ENCODE data around the gene TBCEL. TPM values are rescaled to one million over a fixed set of nuclear protein-coding genes. Genes with fewer than 3 reads are reported as not detected.

The TBCEL gene
- total and polyA plus RNA-seq, 12 donors = 3.9 to 39.9 (median 28.8) TPM

DNA sequence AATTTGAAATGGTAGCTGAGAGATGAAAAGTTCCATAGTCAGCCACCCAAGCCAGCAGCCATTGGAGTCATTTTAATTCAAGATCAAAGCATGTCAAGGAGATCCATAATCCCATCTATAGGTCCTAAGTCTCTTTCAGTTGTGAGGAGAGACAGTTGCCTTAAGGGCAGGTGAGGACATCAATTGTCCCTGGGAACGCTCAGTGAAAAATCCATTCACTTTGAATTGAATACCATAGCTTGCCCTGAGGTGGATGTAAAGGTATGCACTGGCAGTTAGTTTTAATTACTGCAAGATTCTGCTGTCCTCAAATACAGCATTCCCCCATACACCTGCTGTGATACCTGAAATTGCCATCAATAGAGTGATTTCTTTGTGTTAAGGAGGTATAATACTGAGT, 25.3 kb upstream of the TBCEL start:
- Histone ChIP-seq H3K27ac (no peak overlapping the region), H3K36me3 (no peaks in the 10 kb centered on the region), H3K4me3 (no peak overlapping the region), H3K4me1 (no peaks in the 10 kb centered on the region), H3K9me3 (no peaks in the 10 kb centered on the region), H3K27me3 (peaks cover 0 to 30% (median 7%) of the 10 kb centered on the region in 7 donors)
- TF ChIP-seq, protein P1, sequence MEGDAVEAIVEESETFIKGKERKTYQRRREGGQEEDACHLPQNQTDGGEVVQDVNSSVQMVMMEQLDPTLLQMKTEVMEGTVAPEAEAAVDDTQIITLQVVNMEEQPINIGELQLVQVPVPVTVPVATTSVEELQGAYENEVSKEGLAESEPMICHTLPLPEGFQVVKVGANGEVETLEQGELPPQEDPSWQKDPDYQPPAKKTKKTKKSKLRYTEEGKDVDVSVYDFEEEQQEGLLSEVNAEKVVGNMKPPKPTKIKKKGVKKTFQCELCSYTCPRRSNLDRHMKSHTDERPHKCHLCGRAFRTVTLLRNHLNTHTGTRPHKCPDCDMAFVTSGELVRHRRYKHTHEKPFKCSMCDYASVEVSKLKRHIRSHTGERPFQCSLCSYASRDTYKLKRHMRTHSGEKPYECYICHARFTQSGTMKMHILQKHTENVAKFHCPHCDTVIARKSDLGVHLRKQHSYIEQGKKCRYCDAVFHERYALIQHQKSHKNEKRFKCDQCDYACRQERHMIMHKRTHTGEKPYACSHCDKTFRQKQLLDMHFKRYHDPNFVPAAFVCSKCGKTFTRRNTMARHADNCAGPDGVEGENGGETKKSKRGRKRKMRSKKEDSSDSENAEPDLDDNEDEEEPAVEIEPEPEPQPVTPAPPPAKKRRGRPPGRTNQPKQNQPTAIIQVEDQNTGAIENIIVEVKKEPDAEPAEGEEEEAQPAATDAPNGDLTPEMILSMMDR (IDR thresholded peaks at IDR 0.05) = no peak
- 95 to 100% methylated on average over 1 of the region's 1 CpG for WGBS, 2 donors
- no peak for DNase-seq
- intact Hi-C loops (cut with DNase I) = loop anchor here in 1 of 10 donors (5.0 kb wide), 1 partner anchor 151 kb away; no protein-coding TSS in a partner anchor
- ATAC-seq = no peak

- ATAC-seq (no peak), DNase-seq (no peak)
- no peaks in the 10 kb centered on the region for H3K4me1 ChIP-seq
- H3K4me3 ChIP-seq = no peak overlapping the region
- TF ChIP-seq, protein P1 (IDR thresholded peaks at IDR 0.05) = no peak
- intact Hi-C loops (cut with DNase I) = no loop called here
- WGBS, 2 donors = 43 to 56% methylated on average over 4 of the region's 4 CpGs
- peaks cover 0 to 6% (median 0%) of the 10 kb centered on the region in 11 donors for H3K9me3 ChIP-seq
- H3K27me3 ChIP-seq = peaks cover 0 to 15% (median 0%) of the 10 kb centered on the region in 7 donors
- H3K36me3 ChIP-seq = no peaks in the 10 kb centered on the region
- no peak overlapping the region for H3K27ac ChIP-seq
Measured at GRCh38 chr11:121004206-121004840, 19.6 kb upstream of the TBCEL start.

GRCh38 chr11:121006922-121007321, 17.0 kb upstream of the TBCEL start:
- TF ChIP-seq, protein P1 (IDR thresholded peaks at IDR 0.05) = no peak
- no peak for ATAC-seq
- Histone ChIP-seq H3K9me3 (peaks cover 0 to 6% (median 0%) of the 10 kb centered on the region in 11 donors), H3K4me1 (no peaks in the 10 kb centered on the region), H3K27me3 (peaks cover 0 to 6% (median 0%) of the 10 kb centered on the region in 7 donors), H3K36me3 (no peaks in the 10 kb centered on the region), H3K27ac (no peak overlapping the region), H3K4me3 (no peak overlapping the region)
- intact Hi-C loops (cut with DNase I) = no loop called here
- WGBS, 2 donors = 70 to 92% methylated on average over 1 of the region's 1 CpG
- DNase-seq = no peak

GRCh38 chr11:121008551-121008950, 15.4 kb upstream of the TBCEL start:
- no peak overlapping the region for H3K4me3 ChIP-seq
- H3K27me3 ChIP-seq = peaks cover 0 to 6% (median 0%) of the 10 kb centered on the region in 7 donors
- no peaks in the 10 kb centered on the region for H3K36me3 ChIP-seq
- no peak for ATAC-seq
- TF ChIP-seq, protein P1 (IDR thresholded peaks at IDR 0.05) = no peak
- no peaks in the 10 kb centered on the region for H3K4me1 ChIP-seq
- peaks cover 0 to 6% (median 0%) of the 10 kb centered on the region in 11 donors for H3K9me3 ChIP-seq
- intact Hi-C loops (cut with DNase I) = no loop called here
- H3K27ac ChIP-seq = no peak overlapping the region
- DNase-seq = no peak
